HepG2 (cell line): ENCODE data around the gene PPP2R2D. TPM values are rescaled to one million over a fixed set of nuclear protein-coding genes. Genes with fewer than 3 reads are reported as not detected.
A peak's percentile ranks its signal among the peaks of the same experiment; 100 is the strongest.

Source experiments
- AKNA ChIP-seq: sonication (generic); formaldehyde crosslinking; IDR thresholded peaks from 2 replicates; pipeline ENCODE4 v1.4.0; 2020; ENCODE audit warnings: missing genetic modification reagents, borderline replicate concordance
- HES4 ChIP-seq: sonication (generic); formaldehyde crosslinking; IDR thresholded peaks from 2 replicates; pipeline ENCODE4 v1.9.0; 2021; ENCODE audit warnings: mild to moderate bottlenecking, missing genetic modification reagents, borderline replicate concordance
- HINFP ChIP-seq: sonication (generic); formaldehyde crosslinking; IDR thresholded peaks from 2 replicates; pipeline ENCODE4 v1.4.0; 2020; ENCODE audit warnings: low read depth, mild to moderate bottlenecking, missing genetic modification reagents
- JUND ChIP-seq: sonication (generic); formaldehyde crosslinking; IDR thresholded peaks from 2 replicates; pipeline ENCODE4 v1.8.0; 2022; ENCODE audit warnings: mild to moderate bottlenecking, missing genetic modification reagents
- KLF15 ChIP-seq: sonication (generic); formaldehyde crosslinking; IDR thresholded peaks from 2 replicates; pipeline ENCODE4 v1.8.1; 2023; ENCODE audit warnings: borderline replicate concordance, mild to moderate bottlenecking, inconsistent platforms, missing genetic modification reagents, mixed read lengths
- MED13 ChIP-seq: sonication (generic); formaldehyde crosslinking; IDR thresholded peaks from 2 replicates; pipeline ENCODE4 v1.5.0; 2020; ENCODE audit warnings: missing genetic modification reagents
- SPEN ChIP-seq: sonication (generic); formaldehyde crosslinking; IDR thresholded peaks from 2 replicates; pipeline ENCODE4 v1.5.1; 2020; ENCODE audit warnings: low read depth, mild to moderate bottlenecking, missing genetic modification reagents
- TBX2 ChIP-seq: sonication (generic); formaldehyde crosslinking; IDR thresholded peaks from 2 replicates; pipeline ENCODE4 v1.5.0; 2020; ENCODE audit warnings: missing genetic modification reagents, mild to moderate bottlenecking, borderline replicate concordance
- XBP1 ChIP-seq: sonication (generic); formaldehyde crosslinking; IDR thresholded peaks from 2 replicates; pipeline ENCODE4 v1.5.0; 2020; ENCODE audit warnings: missing genetic modification reagents
- ZBED4 ChIP-seq: sonication (generic); formaldehyde crosslinking; IDR thresholded peaks from 2 replicates; pipeline ENCODE4 v1.4.0; 2020; ENCODE audit warnings: missing genetic modification reagents, borderline replicate concordance
- ZBTB7B ChIP-seq: sonication (generic); formaldehyde crosslinking; IDR thresholded peaks from 2 replicates; pipeline ENCODE4 v1.4.0; 2020; ENCODE audit warnings: missing genetic modification reagents
- ZNF280D ChIP-seq: sonication (generic); formaldehyde crosslinking; IDR thresholded peaks from 2 replicates; pipeline ENCODE4 v1.5.1; 2020; ENCODE audit warnings: mild to moderate bottlenecking, missing genetic modification reagents
- ZNF296 ChIP-seq: sonication (generic); formaldehyde crosslinking; conservative IDR thresholded peaks from 2 replicates; pipeline ENCODE4 v1.5.0; 2020; ENCODE audit warnings: mild to moderate bottlenecking, missing genetic modification reagents
- ZNF530 ChIP-seq: sonication (generic); formaldehyde crosslinking; IDR thresholded peaks from 2 replicates; pipeline ENCODE4 v1.5.0; 2020; ENCODE audit warnings: low read depth, mild to moderate bottlenecking, missing genetic modification reagents
- polyA plus RNA-seq, 8 experiments: library from polyadenylated mRNA; depleted of rRNA in 3 of 8; stranded (reverse) in 7 of 8; unstranded in 1 of 8; fragments of >200 nt; fragmentation: Illumina TruSeq in 4 of 8; extraction: Trizol in 4 of 8; gene quantifications; 2 replicates each; pipeline versions ENCODE4 v1.2.1 to v1.2.3, GENCODE V29; 2011 to 2016; ENCODE audit warnings: low read depth in 4 of 8, missing spikeins in 1 of 8, mixed read lengths in 1 of 8; ENCODE audit not compliant: insufficient read depth in 1 of 8
- total RNA-seq, 5 experiments: library from RNA; depleted of rRNA; stranded (reverse); fragments of >200 nt; fragmentation: Illumina TruSeq; extraction: Trizol; gene quantifications; 2 replicates each; pipeline ENCODE4 v1.2.3, GENCODE V29; 2016; ENCODE audit warnings: low read depth in 1 of 5

PPP2R2D gene
- total and polyA plus RNA-seq, 2 of the 13 experiments (the other 11 are each of a cell fraction or from before 2014, with no cell fraction given) = 32.7 to 33.2 TPM

DNA sequence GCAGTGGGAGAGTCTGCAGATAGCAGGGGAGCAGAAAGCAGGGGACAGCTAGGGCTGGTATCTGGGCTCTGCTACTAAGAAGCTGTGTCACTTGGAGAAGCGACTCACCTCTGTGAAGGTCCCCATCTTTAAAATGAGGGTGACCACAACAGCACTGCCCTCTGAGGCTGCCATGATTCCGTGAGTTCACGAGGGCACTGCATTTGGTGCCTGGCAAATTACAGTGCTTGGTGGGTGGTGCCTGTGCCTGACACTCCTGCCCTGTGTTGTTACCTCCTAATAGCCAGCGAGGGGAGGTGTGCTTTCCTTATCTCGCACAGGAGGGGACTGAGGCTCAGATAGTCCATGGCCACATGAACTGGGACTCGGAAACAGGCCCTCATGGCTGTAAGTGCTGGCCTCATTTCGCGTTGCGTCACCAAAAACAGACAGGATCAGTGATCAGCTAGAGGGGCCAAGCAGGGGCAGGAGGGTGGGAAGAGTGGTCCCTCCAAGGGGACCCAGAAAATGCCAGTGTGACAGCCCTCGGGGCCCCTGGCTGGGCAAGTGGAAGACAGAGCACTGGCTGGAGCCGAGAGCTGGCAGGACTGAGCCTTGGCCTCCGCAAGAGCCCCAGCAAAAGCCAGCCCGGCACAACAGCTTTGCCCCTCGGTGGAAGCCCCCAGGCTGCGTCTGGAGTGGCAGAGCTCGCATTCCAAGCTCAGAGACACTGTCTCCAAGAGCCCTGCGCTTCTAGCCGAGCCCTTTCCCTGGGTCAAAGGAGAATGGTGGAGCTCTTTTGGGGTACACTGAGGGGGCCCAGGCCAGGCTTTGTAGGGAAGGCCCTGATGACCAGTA is 98.3 kb downstream of the PPP2R2D start (continued):
- TF ChIP-seq ZBED4 (CRISPR knock-in tag) (no peak), ZNF530 (CRISPR knock-in tag) (no peak), AKNA (CRISPR knock-in tag) (no peak), ZNF296 (CRISPR knock-in tag) (no peak), ZBTB7B (peak; percentile 18; the same call in 1 of the 2 replicates), JUND (no peak), ZNF280D (CRISPR knock-in tag) (0 out of 2 replicates have a peak, but pooled peaks have one; percentile 58), SPEN (CRISPR knock-in tag) (no peak), HES4 (CRISPR knock-in tag) (peak; percentile 10; the same call in 1 of the 2 replicates), HINFP (CRISPR knock-in tag) (no peak), KLF15 (CRISPR knock-in tag) (no peak), XBP1 (CRISPR knock-in tag) (no peak), TBX2 (CRISPR knock-in tag) (peak; percentile 5; the same call in 1 of the 2 replicates), MED13 (no peak)
